ENCODE data around the gene TOP1.

The TOP1 gene

DNA sequence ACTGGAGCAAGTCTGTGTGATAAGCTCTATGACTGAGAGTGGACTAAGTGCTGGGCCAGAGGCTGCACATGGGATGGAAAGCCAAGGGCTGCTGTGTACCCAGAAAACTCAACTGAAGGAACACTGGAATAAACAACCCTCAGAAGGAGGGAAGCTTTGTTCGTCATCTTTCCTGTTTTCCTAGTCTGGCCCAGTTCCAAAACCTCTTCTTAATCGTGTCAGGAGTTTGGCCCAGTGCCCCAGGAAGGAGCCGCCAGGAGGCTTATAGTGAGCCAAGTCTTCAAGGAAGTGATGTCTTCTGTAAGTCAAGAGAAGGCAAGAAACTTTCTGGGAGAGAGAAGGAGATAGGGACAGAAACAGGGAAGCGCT, 23.3 kb upstream of the TOP1 start:
- POLR2A ChIA-PET = no interaction called here
- TF ChIP-seq HDGF (IDR thresholded peaks at IDR 0.05; ENCODE audit: borderline replicate concordance) = no peak
- TF ChIP-seq, protein P1, sequence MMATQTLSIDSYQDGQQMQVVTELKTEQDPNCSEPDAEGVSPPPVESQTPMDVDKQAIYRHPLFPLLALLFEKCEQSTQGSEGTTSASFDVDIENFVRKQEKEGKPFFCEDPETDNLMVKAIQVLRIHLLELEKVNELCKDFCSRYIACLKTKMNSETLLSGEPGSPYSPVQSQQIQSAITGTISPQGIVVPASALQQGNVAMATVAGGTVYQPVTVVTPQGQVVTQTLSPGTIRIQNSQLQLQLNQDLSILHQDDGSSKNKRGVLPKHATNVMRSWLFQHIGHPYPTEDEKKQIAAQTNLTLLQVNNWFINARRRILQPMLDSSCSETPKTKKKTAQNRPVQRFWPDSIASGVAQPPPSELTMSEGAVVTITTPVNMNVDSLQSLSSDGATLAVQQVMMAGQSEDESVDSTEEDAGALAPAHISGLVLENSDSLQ (IDR thresholded peaks at IDR 0.05) = no peak
- TF ChIP-seq ARNT (IDR thresholded peaks at IDR 0.05) = no peak
- no peak for TF ChIP-seq NFRKB (IDR thresholded peaks at IDR 0.05)
- no peak for TF ChIP-seq ZNF384 (IDR thresholded peaks at IDR 0.05)
- no peak for TF ChIP-seq FOXM1 (IDR thresholded peaks at IDR 0.05; ENCODE audit: borderline replicate concordance)
- TF ChIP-seq CTBP1 (IDR thresholded peaks at IDR 0.05; ENCODE audit: borderline replicate concordance) = no peak
- no peak for TF ChIP-seq FOXK2 (IDR thresholded peaks at IDR 0.05)
- TF ChIP-seq SP1 (IDR thresholded peaks at IDR 0.05) = no peak
- TF ChIP-seq SUZ12 (IDR thresholded peaks at IDR 0.05) = no peak
- no peak for TF ChIP-seq FOXA1 (IDR thresholded peaks at IDR 0.05)
- no peak for TF ChIP-seq TARDBP (IDR thresholded peaks at IDR 0.05)
- no peak for TF ChIP-seq LEF1 (IDR thresholded peaks at IDR 0.05; ENCODE audit: borderline replicate concordance)
- CTCF ChIA-PET = interaction anchor here (1.1 kb wide), 1 partner anchor 14 kb away, joined by 5 read pairs; no protein-coding TSS in a partner anchor
- no peak for DNase-seq (ENCODE audit: extremely low spot score)

DNA sequence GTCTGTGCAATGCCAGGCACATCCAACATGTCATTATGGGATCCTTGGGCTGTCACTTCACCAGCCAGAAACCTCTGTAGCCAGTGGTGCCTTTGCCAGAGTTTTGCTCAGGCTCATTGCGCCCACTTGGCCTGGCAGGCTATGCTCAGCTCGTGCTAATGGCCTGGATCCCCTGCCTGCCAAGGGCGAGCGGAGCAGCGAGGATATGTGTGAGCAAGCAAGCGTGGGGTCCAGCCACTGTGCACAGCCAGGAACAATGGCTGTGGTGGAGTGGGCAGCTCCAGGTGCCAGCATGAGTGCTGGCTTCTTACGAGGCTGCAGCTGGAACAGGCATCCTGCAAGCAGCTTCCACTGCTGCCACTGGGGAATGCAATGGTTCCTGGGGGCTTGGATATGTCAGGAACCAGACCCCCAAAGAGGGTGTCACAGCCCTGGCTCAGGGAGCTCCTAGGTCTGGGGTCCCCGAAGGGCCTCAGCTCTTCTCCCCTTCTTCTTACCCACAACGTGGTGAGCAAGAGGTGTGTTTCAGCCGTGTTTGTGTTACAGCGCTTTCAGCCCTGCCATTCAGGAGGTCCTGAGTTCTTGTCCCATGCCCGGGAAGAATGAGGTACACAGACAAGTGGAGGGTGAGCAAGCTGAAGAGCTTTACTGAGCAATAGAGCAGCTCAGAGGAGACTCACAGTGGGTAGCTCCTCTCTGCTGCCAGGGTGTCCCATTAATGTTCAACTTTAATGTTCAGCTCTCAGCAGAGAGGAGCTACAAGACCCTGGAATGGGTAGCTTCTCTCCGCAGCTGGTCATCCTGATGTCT, 22.3 kb upstream of the TOP1 start:
- TF ChIP-seq ZNF384 (IDR thresholded peaks at IDR 0.05) = no peak
- no peak for TF ChIP-seq HDGF (IDR thresholded peaks at IDR 0.05; ENCODE audit: borderline replicate concordance)
- no peak for TF ChIP-seq ARNT (IDR thresholded peaks at IDR 0.05)
- CTCF ChIA-PET = interaction anchor here (0.6 kb wide), 1 partner anchor 12 kb away, joined by 4 read pairs; no protein-coding TSS in a partner anchor
- DNase-seq (ENCODE audit: extremely low spot score) = no peak
- POLR2A ChIA-PET = interaction anchor here (1.4 kb wide), 1 partner anchor 22 kb away, joined by 4 read pairs; the partner anchor contains the start of gene TOP1

DNA sequence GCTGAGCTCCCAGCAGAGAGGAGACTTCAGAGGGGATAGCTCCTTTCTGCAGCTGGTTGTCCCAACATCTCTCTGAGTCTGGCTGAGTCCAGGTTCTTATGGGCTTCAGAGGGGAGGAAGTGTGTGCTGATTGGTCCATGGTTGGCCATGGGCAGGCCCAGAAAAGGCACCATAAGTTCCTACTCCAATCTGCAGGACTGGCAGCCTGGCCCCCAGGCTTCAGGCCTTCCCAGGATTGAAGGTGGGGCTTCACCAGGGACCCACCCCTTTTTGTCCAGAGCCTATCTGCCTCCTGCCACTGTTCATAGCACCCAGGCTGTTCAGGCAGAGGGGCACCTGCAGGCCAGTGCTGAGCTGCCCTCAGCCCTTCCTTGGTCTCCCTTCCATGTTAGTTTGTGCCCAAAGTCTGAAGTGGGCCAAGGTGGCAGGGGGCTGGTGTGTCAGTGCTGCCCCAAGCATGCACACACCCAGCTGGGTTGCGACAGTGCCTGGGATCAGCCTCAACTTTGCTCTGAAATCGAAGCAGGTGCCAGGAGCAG, 21.6 kb upstream of the TOP1 start:
- ChIA-PET POLR2A (interaction anchor here (1.4 kb wide), 1 partner anchor 21 kb away, joined by 4 read pairs; the partner anchor contains the start of gene TOP1), CTCF (no interaction called here)
- no peak for DNase-seq (ENCODE audit: extremely low spot score)
- TF ChIP-seq TARDBP (IDR thresholded peaks at IDR 0.05) (no peak), ARNT (IDR thresholded peaks at IDR 0.05) (no peak), NFRKB (IDR thresholded peaks at IDR 0.05) (no peak), LEF1 (IDR thresholded peaks at IDR 0.05; ENCODE audit: borderline replicate concordance) (no peak), BHLHE40 (IDR thresholded peaks at IDR 0.05; ENCODE audit: borderline replicate concordance) (no peak), SP1 (IDR thresholded peaks at IDR 0.05) (no peak)
- TF ChIP-seq, protein P1 (IDR thresholded peaks at IDR 0.05) = no peak

DNA sequence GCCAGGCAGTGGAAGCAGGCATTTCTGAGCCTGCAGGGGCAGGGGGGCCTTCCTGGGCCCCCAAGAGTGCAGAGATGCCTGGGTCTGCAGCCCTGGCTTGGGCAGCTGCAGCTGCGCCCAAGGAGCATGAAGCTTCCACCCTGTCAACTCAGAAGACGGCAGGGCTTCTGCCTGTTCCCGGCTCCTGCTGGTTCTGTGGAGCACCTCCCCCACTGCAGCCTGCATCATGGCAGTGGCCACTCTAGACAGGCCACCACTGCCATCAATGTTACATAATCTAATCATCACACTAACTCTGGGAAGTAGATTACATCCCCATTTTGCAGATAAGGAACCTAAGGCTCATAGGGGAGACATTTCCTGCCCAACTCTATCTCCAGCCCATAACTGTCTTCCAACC, 21.1 kb upstream of the TOP1 start:
- ChIA-PET CTCF (no interaction called here), POLR2A (interaction anchor here (1.4 to 2.3 kb wide), 2 partner anchors 20 to 40 kb away, joined by 6 read pairs; partner anchors contain the start of gene TOP1)
- DNase-seq (ENCODE audit: extremely low spot score) = no peak
- no peak for TF ChIP-seq ELF4 (IDR thresholded peaks at IDR 0.05)

DNA sequence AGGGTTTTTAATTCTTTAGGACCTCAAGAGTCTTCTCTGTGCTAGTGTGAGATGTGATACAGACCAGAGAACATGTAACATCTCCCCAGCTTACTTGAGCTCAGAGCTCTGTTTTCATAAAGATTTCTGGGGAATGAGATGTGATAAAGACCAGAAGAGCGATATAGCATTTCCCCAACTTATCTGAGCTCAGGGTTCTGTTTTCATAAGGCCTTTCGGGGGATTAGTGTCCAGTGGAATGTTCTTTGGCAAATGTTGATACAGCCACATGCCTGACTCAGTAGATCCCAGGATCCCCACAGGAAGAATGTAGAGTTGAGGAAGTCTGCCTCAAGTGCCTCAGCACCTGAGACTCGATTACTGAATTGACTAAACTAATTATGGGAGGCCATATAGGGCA, 18.7 kb upstream of the TOP1 start:
- TF ChIP-seq BHLHE40 (IDR thresholded peaks at IDR 0.05; ENCODE audit: borderline replicate concordance) (no peak), L3MBTL2 (conservative IDR thresholded peaks at IDR 0.05) (no peak), LEF1 (IDR thresholded peaks at IDR 0.05; ENCODE audit: borderline replicate concordance) (no peak), FOXA1 (IDR thresholded peaks at IDR 0.05) (no peak), ELF4 (IDR thresholded peaks at IDR 0.05) (no peak), SUZ12 (IDR thresholded peaks at IDR 0.05) (no peak), SP1 (IDR thresholded peaks at IDR 0.05) (no peak), TARDBP (IDR thresholded peaks at IDR 0.05) (no peak), ARNT (IDR thresholded peaks at IDR 0.05) (no peak), FOXM1 (IDR thresholded peaks at IDR 0.05; ENCODE audit: borderline replicate concordance) (no peak), ZNF384 (IDR thresholded peaks at IDR 0.05) (no peak), NFRKB (IDR thresholded peaks at IDR 0.05) (no peak), CTBP1 (IDR thresholded peaks at IDR 0.05; ENCODE audit: borderline replicate concordance) (no peak)
- TF ChIP-seq, protein P1 (IDR thresholded peaks at IDR 0.05) = no peak
- DNase-seq (ENCODE audit: extremely low spot score) = no peak
- POLR2A ChIA-PET = interaction anchor here (0.8 to 2.3 kb wide), 6 partner anchors 8 to 37 kb away, joined by 3 to 7 read pairs (median 4); partner anchors contain the start of gene TOP1
- CTCF ChIA-PET = interaction anchor here (0.5 to 1.3 kb wide), 2 partner anchors 19 to 36 kb away, joined by 3 read pairs; no protein-coding TSS in a partner anchor

DNA sequence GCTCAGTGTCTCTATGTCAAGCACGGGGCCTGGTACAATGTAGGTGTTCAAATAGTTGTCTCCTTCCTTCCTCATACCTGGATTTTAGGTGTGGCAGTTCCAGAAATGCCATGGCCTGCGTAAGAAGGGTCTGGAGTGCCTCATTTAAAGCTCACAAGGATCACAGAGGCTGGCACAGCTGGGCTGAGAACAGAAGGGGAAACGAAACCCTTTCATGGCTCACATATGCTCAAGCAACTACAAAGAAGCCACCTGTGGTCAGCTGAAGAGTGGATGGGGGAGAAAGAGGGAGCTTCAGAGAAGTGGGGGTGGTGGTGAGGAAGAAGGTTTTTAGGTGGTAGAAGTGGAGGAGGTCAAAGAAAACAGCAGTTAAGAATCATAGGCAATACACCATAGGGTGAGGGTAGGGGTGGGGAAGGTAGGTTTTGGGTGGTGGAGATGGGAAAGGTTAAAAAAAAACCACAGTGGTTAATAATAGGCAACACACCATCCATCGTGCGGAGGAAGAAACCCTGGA, 17.0 kb upstream of the TOP1 start:
- TF ChIP-seq FOXM1 (IDR thresholded peaks at IDR 0.05; ENCODE audit: borderline replicate concordance) (no peak), ELF4 (IDR thresholded peaks at IDR 0.05) (no peak), NFRKB (IDR thresholded peaks at IDR 0.05) (no peak), LEF1 (IDR thresholded peaks at IDR 0.05; ENCODE audit: borderline replicate concordance) (no peak), ZNF384 (IDR thresholded peaks at IDR 0.05) (no peak), FOXA1 (IDR thresholded peaks at IDR 0.05) (no peak), L3MBTL2 (conservative IDR thresholded peaks at IDR 0.05) (no peak), HDGF (IDR thresholded peaks at IDR 0.05; ENCODE audit: borderline replicate concordance) (no peak), FOXK2 (IDR thresholded peaks at IDR 0.05) (no peak), SUZ12 (IDR thresholded peaks at IDR 0.05) (no peak), SP1 (IDR thresholded peaks at IDR 0.05) (no peak), BHLHE40 (IDR thresholded peaks at IDR 0.05; ENCODE audit: borderline replicate concordance) (no peak), ARNT (IDR thresholded peaks at IDR 0.05) (no peak), CTBP1 (IDR thresholded peaks at IDR 0.05; ENCODE audit: borderline replicate concordance) (no peak), TARDBP (IDR thresholded peaks at IDR 0.05) (no peak)
- TF ChIP-seq, protein P1 (IDR thresholded peaks at IDR 0.05) = no peak
- ChIA-PET POLR2A (no interaction called here), CTCF (interaction anchor here (0.8 kb wide), 1 partner anchor 161 kb away, joined by 3 read pairs; no protein-coding TSS in a partner anchor)
- DNase-seq (ENCODE audit: extremely low spot score) = no peak
